PC-9 (cell line): ENCODE data around the gene TEAD2. TPM values are rescaled to one million over a fixed set of nuclear protein-coding genes. Genes with fewer than 3 reads are reported as not detected.
A peak's percentile ranks its signal among the peaks of the same experiment; 100 is the strongest.

Experiments used
- BruUV-seq: library from RNA; stranded (reverse); fragments of 400-500 nt; replicated peaks from 2 replicates; lab custom pipeline; 2021; lab: Mats Ljungman, UMichigan
- CTCF ChIA-PET: fragments of 300-600 bp; sonication (Branson Sonifier 250); formaldehyde crosslinking; loops from one replicate; lab custom pipeline; 2022; ENCODE audit warnings: antibody characterized with exemption; lab: Charles Lee
- POLR2A ChIA-PET: fragments of 300-600 bp; sonication (Branson Sonifier 250); formaldehyde crosslinking; loops from one replicate; lab custom pipeline; 2022; ENCODE audit warnings: antibody characterized with exemption; ENCODE audit not compliant: unreplicated experiment; lab: Charles Lee
- DNase-seq, 2 experiments: peaks; one replicate each; pipeline versions ENCODE4 v3.0.0 to v3.0.0-alpha.2; 2015 to 2022; ENCODE audit warnings: mixed read lengths in 1 of 2
- H2AFZ ChIP-seq: fragments of 200-600 bp; sonication (generic); 2 replicates; pipeline ENCODE4 v1.8.1; 2017; ENCODE audit warnings: antibody characterized with exemption
- H3F3A ChIP-seq: fragments of 200-600 bp; sonication (generic); 2 replicates; pipeline ENCODE4 v1.8.1; 2017; ENCODE audit warnings: antibody characterized with exemption, mild to moderate bottlenecking, low read depth; ENCODE audit not compliant: insufficient read depth
- H3K27ac ChIP-seq: fragments of 200-600 bp; sonication (generic); 2 replicates; pipeline ENCODE4 v1.6.1; 2016; ENCODE audit warnings: mixed run types
- H3K27me3 ChIP-seq: fragments of 200-600 bp; sonication (generic); 2 replicates; pipeline ENCODE4 v1.6.1; 2016; ENCODE audit warnings: low read depth, mixed run types; ENCODE audit not compliant: insufficient read depth
- H3K36me3 ChIP-seq: fragments of 200-600 bp; sonication (generic); 2 replicates; pipeline ENCODE4 v1.6.1; 2016; ENCODE audit warnings: low read depth, mixed run types
- H3K4me1 ChIP-seq: fragments of 200-600 bp; sonication (generic); replicated peaks from 2 replicates; pipeline ENCODE4 v1.6.1; 2016; ENCODE audit warnings: mixed run types; ENCODE audit not compliant: insufficient read depth
- H3K4me2 ChIP-seq: fragments of 200-600 bp; sonication (generic); 2 replicates; pipeline ENCODE4 v1.6.1; 2017; ENCODE audit warnings: mixed run types
- H3K4me3 ChIP-seq: fragments of 200-600 bp; sonication (generic); 2 replicates; pipeline ENCODE4 v1.6.1; 2016; ENCODE audit warnings: mixed run types
- H3K79me2 ChIP-seq: fragments of 200-600 bp; sonication (generic); 2 replicates; pipeline ENCODE4 v1.6.1; 2017; ENCODE audit warnings: low read depth, mixed run types
- H3K9me2 ChIP-seq: fragments of 200-600 bp; sonication (generic); 2 replicates; pipeline ENCODE4 v1.8.1; 2017; ENCODE audit warnings: mild to moderate bottlenecking; ENCODE audit not compliant: insufficient read depth
- H3K9me3 ChIP-seq: fragments of 200-600 bp; sonication (generic); 2 replicates; pipeline ENCODE4 v1.8.1; 2016; ENCODE audit warnings: low read depth; ENCODE audit not compliant: insufficient read depth
- H4K20me1 ChIP-seq: fragments of 200-600 bp; sonication (generic); 2 replicates; pipeline ENCODE4 v1.8.1; 2017; ENCODE audit not compliant: insufficient read depth
- CTCF ChIP-seq: fragments of 200-600 bp; sonication (generic); conservative IDR thresholded peaks from 2 replicates; pipeline ENCODE4 v1.6.1; 2017; ENCODE audit warnings: mixed run types, antibody characterized with exemption, mild to moderate bottlenecking, moderate library complexity
- EZH2 ChIP-seq: fragments of 200-600 bp; sonication (generic); IDR thresholded peaks from 2 replicates; pipeline ENCODE4 v1.8.0; 2017; ENCODE audit warnings: antibody characterized with exemption, low read depth
- intact Hi-C: fragments of 100-400 bp; cut with micrococcal nuclease; formaldehyde crosslinking; loops from one replicate; pipeline ENCODE4 v1.10.0; 2022; ENCODE audit not compliant: unreplicated experiment
- total RNA-seq: library from RNA; stranded (reverse); gene quantifications from 2 replicates; pipeline ENCODE4 v1.2.3, GENCODE V29; 2021

Gene TEAD2
- total RNA-seq, 1 experiment from 2014 or later, result 55.6 TPM

DNA sequence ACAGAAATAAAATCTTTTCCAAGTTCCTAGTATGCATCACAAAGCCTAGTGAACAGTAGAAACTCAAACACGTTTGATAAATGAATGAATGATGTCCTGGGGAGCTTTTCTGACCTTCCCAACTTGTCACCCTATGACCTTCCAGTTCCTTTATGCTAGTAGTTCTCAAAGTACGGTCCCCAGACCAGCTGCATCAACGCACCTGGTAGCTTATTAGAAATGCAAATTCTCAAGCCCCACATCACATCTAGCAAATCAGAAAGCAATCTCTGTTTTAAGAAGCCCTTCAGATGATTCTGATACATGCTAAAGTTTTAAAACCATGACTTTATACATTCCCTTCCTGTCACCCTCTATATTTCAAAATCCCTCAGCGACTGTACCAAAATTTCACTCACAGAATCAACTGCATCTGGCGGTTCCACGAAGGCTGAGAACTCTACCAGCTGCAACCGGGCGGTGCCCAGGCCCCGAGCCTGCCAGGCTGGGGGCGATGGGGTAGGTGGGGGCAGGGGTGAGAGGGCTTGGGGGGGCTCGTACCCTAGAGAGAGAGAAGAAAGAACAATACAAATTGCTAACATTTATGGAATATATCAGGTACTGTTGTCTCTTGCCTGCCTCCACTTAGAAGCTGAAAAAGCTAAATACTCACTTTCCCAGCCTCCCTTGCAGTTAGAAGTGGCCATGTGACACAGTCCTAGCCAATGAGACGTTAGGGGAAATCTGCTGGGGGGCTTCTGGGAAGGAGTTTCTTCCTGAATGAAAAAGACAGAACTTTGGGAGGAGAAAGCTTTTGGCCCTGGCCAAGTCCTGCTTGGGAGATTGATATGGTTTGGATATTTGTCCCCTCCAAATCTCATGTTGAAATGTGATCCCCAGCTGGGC lies 13.7 kb downstream of the TEAD2 start:
- no peaks in the 10 kb centered on the region for H3K27me3 ChIP-seq
- H3K4me1 ChIP-seq, result no peaks in the 10 kb centered on the region
- ChIA-PET CTCF (interaction anchor here (0.6 kb wide), 1 partner anchor 9 kb away, joined by 3 read pairs; no protein-coding TSS in a partner anchor), POLR2A (interaction anchor here (0.6 kb wide), 1 partner anchor 291 kb away, joined by 4 read pairs; the partner anchor contains the start of gene RRAS)
- no peaks in the 10 kb centered on the region for H3F3A ChIP-seq
- H3K4me3 ChIP-seq, result no peak overlapping the region
- no TSS peak for BruUV-seq
- no peak for DNase-seq
- H4K20me1 ChIP-seq, result no peaks in the 10 kb centered on the region
- no peak for TF ChIP-seq CTCF
- TF ChIP-seq EZH2, result no peak
- no peak overlapping the region for H3K4me2 ChIP-seq
- no peak overlapping the region for H2AFZ ChIP-seq
- no peaks in the 10 kb centered on the region for H3K9me3 ChIP-seq
- H3K36me3 ChIP-seq, result 0 out of 2 replicates have a peak, but pooled peaks cover 4% of the 10 kb centered on the region
- H3K27ac ChIP-seq, result no peak overlapping the region
- no peaks in the 10 kb centered on the region for H3K9me2 ChIP-seq
- H3K79me2 ChIP-seq, result no peaks in the 10 kb centered on the region
- intact Hi-C loops, result no loop called here

DNA sequence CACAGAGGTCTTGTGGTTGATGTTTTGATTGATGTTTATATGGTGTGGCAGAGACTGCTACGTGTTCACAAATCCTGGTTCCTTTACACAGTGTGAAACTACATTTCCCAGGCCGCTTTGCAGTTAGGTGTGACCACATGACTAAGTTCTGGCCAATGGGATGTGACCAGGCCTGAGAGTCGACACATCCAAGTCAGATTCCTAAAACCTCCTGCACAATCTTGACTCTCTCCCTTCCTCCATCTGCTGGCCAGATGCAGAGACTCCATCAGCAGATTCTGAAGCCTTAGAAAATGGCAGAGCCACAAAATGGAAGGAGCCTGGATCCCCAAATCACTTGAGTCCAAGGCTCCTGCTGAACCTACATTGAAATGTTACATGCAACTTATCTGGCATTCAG lies 14.4 kb downstream of the TEAD2 start:
- Histone ChIP-seq H3K4me1 (no peaks in the 10 kb centered on the region), H3K27me3 (no peaks in the 10 kb centered on the region), H3K27ac (no peak overlapping the region), H3F3A (no peaks in the 10 kb centered on the region), H3K36me3 (0 out of 2 replicates have a peak, but pooled peaks cover 4% of the 10 kb centered on the region), H3K9me3 (no peaks in the 10 kb centered on the region), H4K20me1 (no peaks in the 10 kb centered on the region), H3K9me2 (no peaks in the 10 kb centered on the region), H3K79me2 (no peaks in the 10 kb centered on the region), H2AFZ (no peak overlapping the region), H3K4me2 (no peak overlapping the region), H3K4me3 (no peak overlapping the region)
- intact Hi-C loops, result no loop called here
- ChIA-PET CTCF (no interaction called here), POLR2A (interaction anchor here (0.6 kb wide), 1 partner anchor 292 kb away, joined by 4 read pairs; the partner anchor contains the start of gene RRAS)
- TF ChIP-seq EZH2 (no peak), CTCF (peak; percentile 45; the same call in 1 of the 2 replicates)
- peak in 1 of 2 experiments; percentile 58 for DNase-seq
- no TSS peak for BruUV-seq

DNA sequence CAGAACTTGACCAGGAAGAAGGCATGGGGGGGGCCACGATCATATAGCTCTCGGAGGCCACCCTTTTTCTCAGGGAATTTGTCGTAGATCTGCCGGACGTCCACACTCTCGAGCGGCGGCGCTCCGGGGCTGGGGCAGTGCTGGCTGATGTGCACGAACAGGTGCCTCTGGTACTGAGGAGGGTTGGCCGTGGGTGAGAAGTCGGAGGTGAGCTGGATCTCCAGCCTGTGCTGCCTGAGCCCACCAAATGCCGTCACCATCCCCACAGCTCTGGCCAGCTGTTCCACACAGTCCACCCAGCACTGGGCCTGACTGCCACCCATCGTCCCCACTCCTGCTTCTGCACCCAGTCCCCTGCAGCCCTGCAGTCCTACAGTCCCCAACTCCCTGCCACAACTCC lies 15.0 kb downstream of the TEAD2 start:
- DNase-seq, result no peak
- Histone ChIP-seq H3K4me1 (no peaks in the 10 kb centered on the region), H3K9me2 (no peaks in the 10 kb centered on the region), H3F3A (no peaks in the 10 kb centered on the region), H3K4me3 (no peak overlapping the region), H3K27me3 (no peaks in the 10 kb centered on the region), H3K9me3 (no peaks in the 10 kb centered on the region), H3K4me2 (no peak overlapping the region), H3K36me3 (0 out of 2 replicates have a peak, but pooled peaks cover 4% of the 10 kb centered on the region), H2AFZ (no peak overlapping the region), H3K79me2 (no peaks in the 10 kb centered on the region), H3K27ac (no peak overlapping the region), H4K20me1 (no peaks in the 10 kb centered on the region)
- ChIA-PET POLR2A (no interaction called here), CTCF (no interaction called here)
- BruUV-seq, result no TSS peak
- intact Hi-C loops, result no loop called here
- TF ChIP-seq CTCF (no peak), EZH2 (no peak)
